ENCODE measurements around the gene TAS2R38. TPM values are rescaled to one million over a fixed set of nuclear protein-coding genes. Genes with fewer than 3 reads are reported as not detected.

Gene TAS2R38
- total RNA-seq (2014; rRNA removed; shearing (Covaris generic)) (0.24 TPM in 1 of 2 replicates, not detected in the other), polyA plus RNA-seq (2016; fragmentation: Nextera tagmentation; extraction: Ambion mirVana) (0.31 TPM in 1 of 2 replicates, not detected in the other)
- long read RNA-seq: 0 reads

DNA sequence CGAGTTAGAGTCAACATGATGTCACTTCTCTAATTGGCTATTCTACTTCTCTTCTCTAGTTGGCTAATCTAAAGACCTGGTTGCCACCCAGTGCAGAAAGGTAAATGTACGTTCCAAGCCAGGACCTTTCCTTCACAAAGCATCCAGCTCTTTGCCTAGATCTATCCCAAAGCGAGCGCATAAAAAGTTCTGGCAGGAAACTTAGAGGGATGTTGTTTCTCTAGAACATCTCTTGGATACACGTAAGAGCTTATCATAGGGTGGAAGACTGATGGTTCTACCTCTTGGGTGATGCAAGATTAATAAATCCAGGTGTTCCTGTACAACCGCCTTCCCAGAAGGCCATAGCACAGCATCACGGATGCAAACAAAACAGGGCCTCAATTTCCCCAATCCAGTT, at the start of gene TAS2R38:
Gene TAS2R38 (minus strand): TSS at position 101 of the 400 bp plus-strand sequence. CDS start 84 bp downstream, at position 17.
- Histone ChIP-seq H3K79me2 (replicated peaks; ENCODE audit: insufficient read depth) (no peaks in the 10 kb centered on the region), H3K27ac (ENCODE audit: low read depth) (no peak within 1 kb of the TSS), H3K9me2 (ENCODE audit: insufficient read depth) (no peaks in the 10 kb centered on the region), H3K36me3 (ENCODE audit: insufficient read depth) (no peaks in the 10 kb centered on the region), H3F3A (replicated peaks; ENCODE audit: low read depth) (no peaks in the 10 kb centered on the region), H3K4me3 (no peak within 1 kb of the TSS), H3K27me3 (ENCODE audit: insufficient read depth) (no peaks in the 10 kb centered on the region), H2AFZ (no peak within 1 kb of the TSS), H3K4me1 (ENCODE audit: insufficient read depth) (no peaks in the 10 kb centered on the region), H3K4me2 (no peak within 1 kb of the TSS), H4K20me1 (replicated peaks; ENCODE audit: insufficient read depth) (no peaks in the 10 kb centered on the region)
- no peak for ATAC-seq
- DNase-seq (ENCODE audit: low spot score): no peak
- no peak for TF ChIP-seq JUNB (IDR thresholded peaks at IDR 0.05; ENCODE audit: unreplicated experiment)
- TF ChIP-seq, protein P1, sequence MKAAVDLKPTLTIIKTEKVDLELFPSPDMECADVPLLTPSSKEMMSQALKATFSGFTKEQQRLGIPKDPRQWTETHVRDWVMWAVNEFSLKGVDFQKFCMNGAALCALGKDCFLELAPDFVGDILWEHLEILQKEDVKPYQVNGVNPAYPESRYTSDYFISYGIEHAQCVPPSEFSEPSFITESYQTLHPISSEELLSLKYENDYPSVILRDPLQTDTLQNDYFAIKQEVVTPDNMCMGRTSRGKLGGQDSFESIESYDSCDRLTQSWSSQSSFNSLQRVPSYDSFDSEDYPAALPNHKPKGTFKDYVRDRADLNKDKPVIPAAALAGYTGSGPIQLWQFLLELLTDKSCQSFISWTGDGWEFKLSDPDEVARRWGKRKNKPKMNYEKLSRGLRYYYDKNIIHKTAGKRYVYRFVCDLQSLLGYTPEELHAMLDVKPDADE (IDR thresholded peaks at IDR 0.05): no peak
- no peak for TF ChIP-seq NANOG (IDR thresholded peaks at IDR 0.05; ENCODE audit: borderline replicate concordance)
- TF ChIP-seq CREB1 (CRISPR knock-in tag; IDR thresholded peaks at IDR 0.05; ENCODE audit: low read depth): no peak
- no peak within 1 kb of the TSS for H3K4me3 Mint-ChIP-seq
- H3K9me3 Mint-ChIP-seq: no peaks in the 10 kb centered on the region
- peaks cover 5% of the 10 kb centered on the region for H3K27me3 Mint-ChIP-seq (ENCODE audit: insufficient read depth, low read depth, poor library complexity)
- H3K36me3 Mint-ChIP-seq (ENCODE audit: low read depth): no peaks in the 10 kb centered on the region
- H3K27ac Mint-ChIP-seq: no peak within 1 kb of the TSS
- H3K4me1 Mint-ChIP-seq: peaks cover 6% of the 10 kb centered on the region; the same call in 2 of the 3 replicates

DNA sequence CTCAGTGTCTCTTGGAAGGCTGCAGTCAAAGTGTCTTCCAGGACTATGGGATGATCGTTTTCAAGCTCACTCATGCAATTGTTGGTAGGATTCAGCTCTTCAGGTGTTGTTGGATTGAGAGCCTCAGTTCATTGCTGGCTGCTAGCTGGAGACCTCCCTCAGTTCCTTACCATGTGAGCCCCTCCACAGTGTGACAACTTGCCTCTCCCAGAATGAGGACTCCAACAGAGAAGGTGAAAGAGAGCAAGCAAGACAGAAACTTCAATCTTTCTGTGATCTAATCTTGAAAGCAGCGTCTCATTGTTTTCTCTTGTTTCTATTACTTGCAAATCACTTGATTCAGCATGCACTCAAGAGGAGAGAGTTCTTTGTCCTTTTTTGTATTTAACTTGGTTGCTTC, 44.6 kb upstream of the TAS2R38 start:
- H3K36me3 Mint-ChIP-seq (ENCODE audit: low read depth): no peaks in the 10 kb centered on the region
- Histone ChIP-seq H4K20me1 (replicated peaks; ENCODE audit: insufficient read depth) (no peaks in the 10 kb centered on the region), H3K9me2 (ENCODE audit: insufficient read depth) (no peaks in the 10 kb centered on the region), H3K4me1 (ENCODE audit: insufficient read depth) (no peaks in the 10 kb centered on the region), H2AFZ (peak overlapping the region; percentile 72; the same call in 1 of the 2 replicates), H3K79me2 (replicated peaks; ENCODE audit: insufficient read depth) (no peaks in the 10 kb centered on the region), H3F3A (replicated peaks; ENCODE audit: low read depth) (no peaks in the 10 kb centered on the region), H3K4me3 (no peak overlapping the region), H3K27ac (ENCODE audit: low read depth) (no peak overlapping the region), H3K36me3 (ENCODE audit: insufficient read depth) (no peaks in the 10 kb centered on the region), H3K27me3 (ENCODE audit: insufficient read depth) (no peaks in the 10 kb centered on the region), H3K4me2 (no peak overlapping the region)
- peak overlapping the region; percentile 67; the same call in 1 of the 2 replicates for H3K27ac Mint-ChIP-seq
- H3K4me1 Mint-ChIP-seq: peaks cover 3% of the 10 kb centered on the region; the same call in 2 of the 3 replicates
- DNase-seq (ENCODE audit: low spot score): no peak
- H3K9me3 Mint-ChIP-seq: no peaks in the 10 kb centered on the region
- ATAC-seq: peak; percentile 64
- no peaks in the 10 kb centered on the region for H3K27me3 Mint-ChIP-seq (ENCODE audit: insufficient read depth, low read depth, poor library complexity)
- no peak overlapping the region for H3K4me3 Mint-ChIP-seq
- no peak for TF ChIP-seq ZNF114 (CRISPR knock-in tag; IDR thresholded peaks at IDR 0.05)
- TF ChIP-seq JUNB (IDR thresholded peaks at IDR 0.05; ENCODE audit: unreplicated experiment): no peak
- no peak for TF ChIP-seq NANOG (IDR thresholded peaks at IDR 0.05; ENCODE audit: borderline replicate concordance)
- TF ChIP-seq ZNF331 (CRISPR knock-in tag; IDR thresholded peaks at IDR 0.05; ENCODE audit: low read depth): no peak
- TF ChIP-seq, protein P2, sequence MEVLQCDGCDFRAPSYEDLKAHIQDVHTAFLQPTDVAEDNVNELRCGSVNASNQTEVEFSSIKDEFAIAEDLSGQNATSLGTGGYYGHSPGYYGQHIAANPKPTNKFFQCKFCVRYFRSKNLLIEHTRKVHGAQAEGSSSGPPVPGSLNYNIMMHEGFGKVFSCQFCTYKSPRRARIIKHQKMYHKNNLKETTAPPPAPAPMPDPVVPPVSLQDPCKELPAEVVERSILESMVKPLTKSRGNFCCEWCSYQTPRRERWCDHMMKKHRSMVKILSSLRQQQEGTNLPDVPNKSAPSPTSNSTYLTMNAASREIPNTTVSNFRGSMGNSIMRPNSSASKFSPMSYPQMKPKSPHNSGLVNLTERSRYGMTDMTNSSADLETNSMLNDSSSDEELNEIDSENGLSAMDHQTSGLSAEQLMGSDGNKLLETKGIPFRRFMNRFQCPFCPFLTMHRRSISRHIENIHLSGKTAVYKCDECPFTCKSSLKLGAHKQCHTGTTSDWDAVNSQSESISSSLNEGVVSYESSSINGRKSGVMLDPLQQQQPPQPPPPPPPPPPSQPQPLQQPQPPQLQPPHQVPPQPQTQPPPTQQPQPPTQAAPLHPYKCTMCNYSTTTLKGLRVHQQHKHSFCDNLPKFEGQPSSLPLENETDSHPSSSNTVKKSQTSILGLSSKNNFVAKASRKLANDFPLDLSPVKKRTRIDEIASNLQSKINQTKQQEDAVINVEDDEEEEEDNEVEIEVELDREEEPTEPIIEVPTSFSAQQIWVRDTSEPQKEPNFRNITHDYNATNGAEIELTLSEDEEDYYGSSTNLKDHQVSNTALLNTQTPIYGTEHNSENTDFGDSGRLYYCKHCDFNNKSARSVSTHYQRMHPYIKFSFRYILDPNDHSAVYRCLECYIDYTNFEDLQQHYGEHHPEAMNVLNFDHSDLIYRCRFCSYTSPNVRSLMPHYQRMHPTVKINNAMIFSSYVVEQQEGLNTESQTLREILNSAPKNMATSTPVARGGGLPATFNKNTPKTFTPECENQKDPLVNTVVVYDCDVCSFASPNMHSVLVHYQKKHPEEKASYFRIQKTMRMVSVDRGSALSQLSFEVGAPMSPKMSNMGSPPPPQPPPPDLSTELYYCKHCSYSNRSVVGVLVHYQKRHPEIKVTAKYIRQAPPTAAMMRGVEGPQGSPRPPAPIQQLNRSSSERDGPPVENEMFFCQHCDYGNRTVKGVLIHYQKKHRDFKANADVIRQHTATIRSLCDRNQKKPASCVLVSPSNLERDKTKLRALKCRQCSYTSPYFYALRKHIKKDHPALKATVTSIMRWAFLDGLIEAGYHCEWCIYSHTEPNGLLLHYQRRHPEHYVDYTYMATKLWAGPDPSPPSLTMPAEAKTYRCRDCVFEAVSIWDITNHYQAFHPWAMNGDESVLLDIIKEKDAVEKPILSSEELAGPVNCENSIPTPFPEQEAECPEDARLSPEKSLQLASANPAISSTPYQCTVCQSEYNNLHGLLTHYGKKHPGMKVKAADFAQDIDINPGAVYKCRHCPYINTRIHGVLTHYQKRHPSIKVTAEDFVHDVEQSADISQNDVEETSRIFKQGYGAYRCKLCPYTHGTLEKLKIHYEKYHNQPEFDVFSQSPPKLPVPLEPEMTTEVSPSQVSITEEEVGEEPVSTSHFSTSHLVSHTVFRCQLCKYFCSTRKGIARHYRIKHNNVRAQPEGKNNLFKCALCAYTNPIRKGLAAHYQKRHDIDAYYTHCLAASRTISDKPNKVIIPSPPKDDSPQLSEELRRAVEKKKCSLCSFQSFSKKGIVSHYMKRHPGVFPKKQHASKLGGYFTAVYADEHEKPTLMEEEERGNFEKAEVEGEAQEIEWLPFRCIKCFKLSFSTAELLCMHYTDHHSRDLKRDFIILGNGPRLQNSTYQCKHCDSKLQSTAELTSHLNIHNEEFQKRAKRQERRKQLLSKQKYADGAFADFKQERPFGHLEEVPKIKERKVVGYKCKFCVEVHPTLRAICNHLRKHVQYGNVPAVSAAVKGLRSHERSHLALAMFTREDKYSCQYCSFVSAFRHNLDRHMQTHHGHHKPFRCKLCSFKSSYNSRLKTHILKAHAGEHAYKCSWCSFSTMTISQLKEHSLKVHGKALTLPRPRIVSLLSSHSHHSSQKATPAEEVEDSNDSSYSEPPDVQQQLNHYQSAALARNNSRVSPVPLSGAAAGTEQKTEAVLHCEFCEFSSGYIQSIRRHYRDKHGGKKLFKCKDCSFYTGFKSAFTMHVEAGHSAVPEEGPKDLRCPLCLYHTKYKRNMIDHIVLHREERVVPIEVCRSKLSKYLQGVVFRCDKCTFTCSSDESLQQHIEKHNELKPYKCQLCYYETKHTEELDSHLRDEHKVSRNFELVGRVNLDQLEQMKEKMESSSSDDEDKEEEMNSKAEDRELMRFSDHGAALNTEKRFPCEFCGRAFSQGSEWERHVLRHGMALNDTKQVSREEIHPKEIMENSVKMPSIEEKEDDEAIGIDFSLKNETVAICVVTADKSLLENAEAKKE (CRISPR knock-in tag; IDR thresholded peaks at IDR 0.05): no peak
- TF ChIP-seq POLR2AphosphoS5 (IDR thresholded peaks at IDR 0.05; ENCODE audit: low read depth): no peak
- no peak for TF ChIP-seq EZH2 (IDR thresholded peaks at IDR 0.05; ENCODE audit: low read depth, unreplicated experiment)
- no peak for TF ChIP-seq EZH2phosphoT487 (IDR thresholded peaks at IDR 0.05; ENCODE audit: unreplicated experiment)
- TF ChIP-seq, protein P3, sequence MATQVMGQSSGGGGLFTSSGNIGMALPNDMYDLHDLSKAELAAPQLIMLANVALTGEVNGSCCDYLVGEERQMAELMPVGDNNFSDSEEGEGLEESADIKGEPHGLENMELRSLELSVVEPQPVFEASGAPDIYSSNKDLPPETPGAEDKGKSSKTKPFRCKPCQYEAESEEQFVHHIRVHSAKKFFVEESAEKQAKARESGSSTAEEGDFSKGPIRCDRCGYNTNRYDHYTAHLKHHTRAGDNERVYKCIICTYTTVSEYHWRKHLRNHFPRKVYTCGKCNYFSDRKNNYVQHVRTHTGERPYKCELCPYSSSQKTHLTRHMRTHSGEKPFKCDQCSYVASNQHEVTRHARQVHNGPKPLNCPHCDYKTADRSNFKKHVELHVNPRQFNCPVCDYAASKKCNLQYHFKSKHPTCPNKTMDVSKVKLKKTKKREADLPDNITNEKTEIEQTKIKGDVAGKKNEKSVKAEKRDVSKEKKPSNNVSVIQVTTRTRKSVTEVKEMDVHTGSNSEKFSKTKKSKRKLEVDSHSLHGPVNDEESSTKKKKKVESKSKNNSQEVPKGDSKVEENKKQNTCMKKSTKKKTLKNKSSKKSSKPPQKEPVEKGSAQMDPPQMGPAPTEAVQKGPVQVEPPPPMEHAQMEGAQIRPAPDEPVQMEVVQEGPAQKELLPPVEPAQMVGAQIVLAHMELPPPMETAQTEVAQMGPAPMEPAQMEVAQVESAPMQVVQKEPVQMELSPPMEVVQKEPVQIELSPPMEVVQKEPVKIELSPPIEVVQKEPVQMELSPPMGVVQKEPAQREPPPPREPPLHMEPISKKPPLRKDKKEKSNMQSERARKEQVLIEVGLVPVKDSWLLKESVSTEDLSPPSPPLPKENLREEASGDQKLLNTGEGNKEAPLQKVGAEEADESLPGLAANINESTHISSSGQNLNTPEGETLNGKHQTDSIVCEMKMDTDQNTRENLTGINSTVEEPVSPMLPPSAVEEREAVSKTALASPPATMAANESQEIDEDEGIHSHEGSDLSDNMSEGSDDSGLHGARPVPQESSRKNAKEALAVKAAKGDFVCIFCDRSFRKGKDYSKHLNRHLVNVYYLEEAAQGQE (IDR thresholded peaks at IDR 0.05; ENCODE audit: unreplicated experiment): no peak
- TF ChIP-seq STAT1 (IDR thresholded peaks at IDR 0.05; ENCODE audit: unreplicated experiment): no peak
